DMS53 treated with DMSO at 0.1 percent for 48 hours (cell line): ENCODE measurements around the gene IZUMO4.

Experiments used
- DNase-seq: peaks from one replicate; lab custom pipeline; 2025; ENCODE audit not compliant: unreplicated experiment; lab: John Stamatoyannopoulos, UW

IZUMO4 gene

DNA sequence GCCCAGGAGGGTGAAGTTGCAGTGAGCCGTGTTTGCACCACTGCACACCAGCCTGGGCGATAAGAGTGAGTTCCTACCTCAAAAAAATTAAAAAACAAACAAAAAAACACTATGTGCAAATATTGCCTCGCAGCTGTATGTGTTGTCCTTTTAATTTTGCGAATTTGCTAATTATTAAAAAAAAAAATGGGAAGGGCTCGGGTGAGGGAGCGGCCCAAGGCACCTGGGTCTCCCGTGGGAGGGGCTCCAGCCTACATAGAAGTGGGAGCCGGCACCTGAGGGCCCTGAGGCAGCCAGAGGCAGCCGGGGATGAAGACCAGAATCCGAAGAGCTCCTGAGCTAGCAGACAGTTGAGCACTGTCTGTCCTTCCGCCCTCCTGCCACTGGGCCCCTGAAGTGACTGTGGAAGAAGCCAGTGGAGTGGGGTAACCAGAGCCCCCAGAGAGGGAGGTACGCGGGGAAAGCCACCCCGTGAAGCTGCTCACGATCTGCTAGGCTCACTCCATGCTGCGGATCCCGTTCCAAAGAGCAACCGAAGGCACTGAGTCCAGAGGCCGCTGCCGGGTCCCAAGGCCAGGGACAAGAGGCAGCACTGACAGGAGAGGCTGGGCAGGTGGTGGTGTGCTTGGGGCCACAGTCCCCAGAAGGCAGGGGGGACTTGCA lies 6.5 kb downstream of the IZUMO4 start:
- DNase-seq: no peak

DNA sequence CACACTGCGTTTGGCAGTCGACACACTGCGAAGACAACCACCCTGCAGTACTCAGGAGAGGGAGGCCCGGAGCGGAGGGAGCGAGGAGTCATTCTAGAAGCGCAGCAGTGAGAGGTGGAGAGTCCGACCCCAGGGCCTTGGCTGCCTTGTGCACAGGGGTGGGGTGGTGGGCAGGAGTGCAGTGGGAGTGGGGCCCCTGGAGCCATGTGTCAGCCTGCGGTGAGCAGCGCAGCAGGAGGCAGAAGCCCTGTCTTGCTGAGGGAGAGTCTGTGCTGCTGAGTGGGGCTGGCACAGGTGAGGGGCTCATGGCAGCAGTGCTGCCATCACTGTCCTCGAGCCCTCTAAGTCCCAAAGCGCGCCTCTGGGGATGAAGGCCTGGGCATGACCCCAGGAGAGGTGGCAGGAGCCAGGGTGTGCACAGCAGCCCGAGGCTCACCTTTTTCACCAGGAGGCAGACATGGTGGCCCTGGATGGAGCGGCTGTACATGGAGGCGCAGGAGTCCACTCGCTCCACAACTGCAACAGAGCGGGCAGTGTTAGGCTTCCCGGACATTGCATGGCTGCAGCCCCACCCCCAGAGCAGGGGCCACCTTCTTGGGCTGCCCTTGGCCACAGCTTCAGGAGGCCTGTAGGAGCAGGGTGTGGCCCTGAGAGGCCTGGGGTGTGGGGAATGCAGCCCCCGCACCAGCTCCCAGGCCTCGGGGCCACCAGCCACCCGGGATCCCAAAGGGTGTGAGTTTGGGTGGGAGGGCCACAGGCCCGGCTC lies 11.7 kb downstream of the IZUMO4 start:
- DNase-seq: no peak

DNA sequence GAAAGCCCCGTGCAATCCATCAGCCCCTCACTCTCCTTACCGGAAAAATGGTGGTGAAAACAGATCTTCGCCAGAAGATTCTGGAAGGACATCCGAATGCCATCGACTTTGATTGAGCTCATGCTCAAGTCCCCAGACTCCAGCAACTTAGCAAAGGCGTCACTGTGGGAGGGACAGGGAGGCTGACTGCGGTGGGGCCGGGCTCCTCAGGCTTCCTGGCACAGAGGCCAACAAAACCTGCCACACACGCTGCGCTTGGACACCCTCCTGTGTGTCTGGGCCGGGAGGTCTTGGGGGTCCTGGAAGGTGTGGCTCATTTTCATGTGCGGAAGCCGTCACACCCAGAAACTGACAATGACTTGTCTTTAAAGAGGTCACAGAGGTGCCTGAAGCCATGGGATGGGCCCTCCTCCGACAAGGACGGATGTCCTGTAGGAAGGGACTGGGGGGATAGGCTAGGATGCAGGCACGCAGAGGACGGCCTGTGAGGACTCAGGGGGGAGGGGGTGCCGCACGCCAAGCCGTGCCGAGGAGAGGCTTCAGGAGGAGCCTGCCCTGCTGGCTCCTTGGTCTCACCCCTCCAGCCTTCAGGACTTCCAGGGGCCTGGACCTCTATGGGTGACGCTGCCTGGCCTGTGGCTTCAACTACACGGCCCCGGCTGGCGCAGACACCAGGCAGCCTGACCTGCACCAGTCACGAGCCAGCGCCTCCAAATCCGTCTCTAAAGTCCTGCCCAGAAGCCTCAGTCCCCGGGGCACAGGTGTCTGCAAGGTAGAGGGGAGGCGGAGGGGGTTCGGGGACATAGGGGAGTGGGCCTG lies 12.5 kb downstream of the IZUMO4 start:
- DNase-seq: no peak

DNA sequence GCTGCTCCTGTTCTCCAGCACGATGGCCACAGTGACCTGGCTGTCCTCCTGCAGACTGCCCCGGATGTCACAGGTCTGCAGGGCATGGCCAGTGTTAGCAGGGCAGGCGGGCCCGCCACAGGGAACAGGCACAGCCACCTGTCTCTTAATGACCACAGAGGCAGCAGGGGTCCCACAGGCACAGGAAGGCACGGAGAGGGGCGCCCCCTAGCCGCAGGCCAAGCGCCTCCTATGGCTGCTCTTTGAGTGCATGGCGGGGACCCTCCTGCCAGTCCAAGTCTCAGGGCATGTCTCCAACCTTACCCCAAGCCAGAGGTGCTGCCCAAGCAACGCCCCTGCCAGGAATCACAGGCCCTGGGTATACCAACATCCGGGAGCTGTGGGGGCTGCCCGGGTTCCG lies 14.1 kb downstream of the IZUMO4 start:
- DNase-seq: no peak

DNA sequence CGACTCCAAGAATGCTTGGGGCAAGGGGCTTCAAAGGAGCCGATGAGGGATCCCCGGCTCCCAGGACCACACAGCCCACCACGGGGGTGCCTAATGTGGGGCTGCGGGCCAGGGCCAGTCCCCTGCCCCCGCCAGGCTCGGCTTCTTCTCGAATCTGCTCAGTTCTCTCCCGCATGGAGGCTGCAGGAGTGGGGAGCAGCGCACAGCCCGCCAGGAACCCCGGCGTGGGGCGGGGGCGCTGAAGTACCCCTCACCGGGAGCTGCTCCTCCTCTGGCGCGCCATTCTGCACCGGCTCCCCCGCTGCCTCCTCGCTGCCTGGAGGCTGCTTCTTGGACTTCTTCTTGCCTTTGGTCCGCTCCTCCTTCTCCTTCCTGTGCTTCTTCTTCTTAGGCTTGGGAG lies 14.7 kb downstream of the IZUMO4 start:
- DNase-seq: no peak

DNA sequence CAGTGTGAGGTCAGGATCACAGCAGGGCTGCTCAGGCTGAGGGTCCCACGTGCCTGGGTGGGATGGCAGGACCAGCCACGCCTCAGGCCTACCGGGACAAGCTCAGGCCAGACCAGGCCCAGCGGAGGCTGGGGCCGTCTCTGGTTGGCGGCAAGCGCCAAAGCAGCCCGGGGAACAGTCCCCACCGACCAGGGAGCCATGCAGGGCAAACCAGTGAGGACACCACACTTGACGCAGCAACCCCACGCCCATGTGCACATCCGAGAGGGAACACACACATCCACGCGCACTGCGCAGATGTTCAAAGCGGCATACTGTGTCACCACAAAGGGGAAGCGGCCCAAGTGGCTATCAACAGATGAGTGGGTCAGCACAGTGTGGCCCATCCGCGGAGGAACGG lies 15.2 kb downstream of the IZUMO4 start:
- no peak for DNase-seq

DNA sequence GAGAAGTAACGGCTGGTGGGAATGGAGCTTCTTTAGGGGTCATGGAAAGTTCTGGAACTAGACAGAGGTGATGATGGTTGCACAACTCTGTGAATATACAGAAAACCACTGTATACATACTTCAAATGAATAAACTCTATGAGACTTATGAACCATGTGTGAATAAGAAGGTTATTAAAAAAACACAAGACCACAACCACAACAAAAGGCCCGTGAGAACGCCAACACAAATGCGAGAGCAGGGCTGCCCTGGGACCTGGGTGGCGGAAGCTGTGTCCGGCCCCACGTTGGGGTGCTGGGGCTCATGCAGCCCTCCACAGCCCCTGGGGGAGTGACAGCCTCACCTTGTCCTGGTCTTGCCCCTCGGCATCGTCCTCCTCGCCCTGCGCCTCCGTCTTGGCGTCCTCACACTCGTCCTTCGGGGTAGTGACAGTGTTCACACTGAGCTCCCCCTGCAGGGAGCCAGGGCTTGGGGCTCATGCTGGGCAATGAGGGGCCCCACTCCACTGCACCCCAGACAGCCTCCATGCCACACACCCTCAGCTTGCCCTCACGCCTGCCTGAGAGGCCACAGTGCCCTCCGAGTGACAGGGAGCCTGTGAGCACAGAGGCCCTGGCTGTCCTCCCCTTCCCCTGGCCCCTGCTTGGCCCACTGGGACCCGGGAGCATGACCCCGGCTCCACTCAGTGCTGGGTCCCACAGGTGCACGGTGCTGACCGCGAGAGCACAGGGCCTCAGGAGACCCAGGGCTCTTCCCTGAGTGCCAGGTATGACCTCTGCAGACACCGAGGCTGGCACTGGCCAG lies 16.0 kb downstream of the IZUMO4 start:
- DNase-seq: no peak

DNA sequence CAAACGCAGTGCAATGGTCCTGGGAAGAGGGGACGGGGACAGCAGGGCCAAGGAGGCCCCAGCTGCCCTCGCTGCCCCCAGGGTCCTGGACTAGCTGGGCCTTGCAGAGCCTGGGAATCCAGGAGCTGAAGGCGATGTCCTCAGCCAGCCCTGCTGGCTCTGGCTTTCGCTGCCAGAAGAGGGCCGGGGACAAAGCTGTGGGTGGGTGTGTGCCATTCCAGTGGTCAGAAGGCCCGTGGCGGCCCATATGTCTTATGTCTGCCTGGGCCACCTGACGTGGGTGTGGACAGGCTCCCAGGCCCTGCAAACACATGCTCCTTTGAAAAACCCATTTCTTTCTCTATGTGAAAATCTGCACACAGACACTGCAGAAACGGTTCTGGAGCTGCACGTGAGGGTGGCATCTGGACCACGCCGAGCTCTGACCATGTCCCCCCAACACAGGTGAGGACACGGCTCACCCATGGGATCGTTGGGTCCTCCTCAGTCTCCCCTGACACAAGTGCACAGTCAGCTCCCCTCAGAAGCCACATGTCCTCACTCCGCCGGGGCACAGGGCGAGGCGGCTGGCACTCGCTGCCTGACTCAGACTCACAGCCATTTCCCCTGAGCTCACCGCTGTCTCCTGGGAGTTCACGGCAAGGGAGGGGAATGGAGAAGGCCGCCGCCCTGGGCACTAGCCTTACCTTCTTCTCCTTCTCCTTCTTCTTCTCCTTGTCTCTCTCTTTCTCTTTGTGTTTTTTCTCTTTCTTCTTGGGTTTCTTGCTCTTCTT lies 16.9 kb downstream of the IZUMO4 start:
- DNase-seq: no peak

DNA sequence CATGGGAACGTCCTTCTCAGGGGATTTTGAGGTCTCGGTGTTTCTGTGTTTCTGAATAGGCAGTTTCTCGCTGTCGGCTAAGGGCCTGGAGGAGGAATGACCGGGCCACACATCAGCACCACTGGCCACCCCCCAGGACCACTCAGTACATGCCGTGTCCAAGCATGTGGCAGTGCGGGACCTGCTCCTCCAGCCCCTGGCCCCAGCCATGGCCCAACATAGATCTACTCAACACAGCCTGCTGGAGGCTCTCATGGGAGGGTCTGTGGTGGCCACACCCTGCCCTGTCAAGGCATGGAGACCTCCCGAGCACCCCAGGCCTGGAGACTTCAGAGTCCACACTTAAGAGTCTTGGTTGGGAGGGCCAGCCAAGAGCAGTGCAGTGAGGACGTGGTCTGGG lies 17.5 kb downstream of the IZUMO4 start:
- no peak for DNase-seq

DNA sequence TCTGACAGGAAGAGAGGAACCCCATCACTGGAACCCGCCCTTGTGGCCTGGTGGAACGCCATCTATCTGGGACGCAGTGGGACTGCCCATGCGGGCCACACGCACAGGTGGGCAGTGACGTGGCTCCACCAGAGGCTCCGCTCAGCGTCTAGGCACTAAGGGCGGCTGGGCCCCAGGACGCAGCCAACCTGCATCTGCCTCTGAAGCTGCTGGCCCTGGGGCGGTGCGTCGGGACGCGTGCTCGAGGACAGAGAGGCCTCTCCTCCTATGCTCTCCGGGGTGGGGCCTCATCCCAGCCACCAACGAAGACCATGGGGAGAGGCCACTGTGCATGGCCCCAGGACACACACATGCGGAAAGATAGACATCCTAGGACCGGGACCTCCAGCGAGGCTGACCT lies 18.1 kb downstream of the IZUMO4 start:
- no peak for DNase-seq

DNA sequence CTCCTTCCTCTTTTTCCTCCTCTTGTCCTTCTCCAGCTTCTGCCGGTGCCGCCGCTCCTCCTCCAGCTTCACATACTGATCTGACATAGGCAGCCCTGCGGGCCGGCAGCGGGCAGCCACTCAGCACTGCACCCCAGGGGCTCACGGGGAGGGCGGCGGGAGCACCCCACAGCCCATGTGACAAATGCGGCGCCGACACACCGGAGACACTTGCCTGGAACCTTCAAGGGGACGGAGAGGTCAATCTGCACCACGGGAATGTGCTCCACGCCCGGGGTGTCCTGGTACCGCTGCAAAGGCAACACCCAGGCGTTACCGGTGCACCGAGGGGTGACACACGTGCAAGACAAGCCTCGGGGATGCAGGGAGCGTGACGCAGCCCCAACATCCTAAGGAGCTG lies 18.6 kb downstream of the IZUMO4 start:
- no peak for DNase-seq

DNA sequence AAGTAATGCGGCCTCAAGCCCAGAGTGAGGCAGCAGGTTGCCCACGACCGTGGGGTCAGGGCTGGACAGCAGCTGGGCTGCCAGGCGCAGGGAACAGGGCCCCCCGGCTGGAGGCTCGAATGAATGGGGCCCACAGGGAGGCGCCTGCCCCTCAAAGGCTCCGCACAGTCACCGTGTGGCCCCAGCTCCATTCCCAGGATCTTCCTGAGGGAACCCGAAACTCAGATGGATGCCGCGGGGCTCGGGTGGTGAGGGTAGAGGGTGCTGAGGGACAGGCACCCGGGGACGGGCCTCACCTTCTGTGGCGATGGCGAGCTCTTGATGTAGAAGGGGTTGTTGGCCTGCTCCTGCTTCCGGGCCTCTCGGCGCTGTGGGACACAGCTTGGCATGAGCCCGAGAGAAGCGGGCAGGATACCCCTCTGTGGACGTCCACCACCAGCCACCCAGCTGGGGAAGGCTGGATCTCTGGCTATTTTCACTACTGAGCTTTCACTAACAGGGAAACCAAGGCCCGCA lies 19.3 kb downstream of the IZUMO4 start:
- DNase-seq: no peak

DNA sequence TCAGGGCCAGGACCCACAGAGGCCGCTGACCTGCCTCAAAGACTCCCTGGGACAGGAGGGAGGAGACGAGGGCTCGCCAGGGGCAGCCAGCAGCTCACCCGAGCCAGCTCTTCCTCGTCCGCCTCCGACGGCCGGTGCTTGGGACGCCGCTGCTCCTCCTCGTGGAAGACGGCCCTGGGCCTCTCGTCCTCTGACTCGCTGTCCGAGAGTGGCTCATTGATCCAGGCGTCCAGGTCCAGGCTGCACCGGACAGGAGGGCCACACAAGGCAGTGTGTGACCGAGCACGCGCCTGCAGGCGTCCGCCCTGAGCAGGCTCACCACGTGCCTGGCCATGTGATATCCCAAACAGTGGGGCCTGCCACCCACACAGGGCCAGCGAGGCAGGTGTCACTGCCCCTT lies 19.8 kb downstream of the IZUMO4 start:
- DNase-seq: no peak

DNA sequence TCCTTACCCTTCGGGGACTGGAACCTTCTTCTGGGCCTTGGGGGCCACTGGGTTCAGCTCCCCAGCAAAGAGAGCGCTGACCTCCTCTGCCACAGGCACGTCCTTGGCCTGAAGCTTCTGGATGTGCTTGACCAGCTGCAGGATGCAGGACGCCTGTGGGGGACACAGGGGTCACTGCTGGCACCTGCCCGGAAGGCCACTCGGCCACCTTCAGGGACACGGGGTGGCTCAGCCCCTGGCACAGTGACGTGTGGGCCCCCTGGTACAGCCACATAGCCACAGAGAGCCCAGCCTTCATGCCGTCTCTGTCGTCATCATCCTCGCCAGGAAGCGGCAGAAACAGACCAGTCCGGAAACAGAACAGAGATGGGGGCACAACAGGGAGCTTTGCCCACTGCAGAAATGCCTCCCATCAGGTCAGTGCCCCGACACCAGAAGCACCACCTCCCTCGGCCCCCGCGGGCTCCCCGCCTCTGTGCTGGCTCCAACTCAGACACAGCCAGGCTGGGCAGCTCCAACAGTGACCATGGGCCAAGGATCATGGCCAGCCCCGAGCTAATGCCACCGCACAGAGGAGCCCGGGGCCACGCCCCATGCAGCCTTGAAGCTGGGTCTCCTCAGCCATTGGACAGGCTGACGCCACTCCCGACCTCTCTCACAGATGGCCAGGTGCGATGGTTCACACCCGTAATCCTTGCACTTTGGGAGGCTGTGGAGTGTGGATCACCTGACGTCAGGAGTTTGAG lies 20.7 kb downstream of the IZUMO4 start:
- DNase-seq: no peak

DNA sequence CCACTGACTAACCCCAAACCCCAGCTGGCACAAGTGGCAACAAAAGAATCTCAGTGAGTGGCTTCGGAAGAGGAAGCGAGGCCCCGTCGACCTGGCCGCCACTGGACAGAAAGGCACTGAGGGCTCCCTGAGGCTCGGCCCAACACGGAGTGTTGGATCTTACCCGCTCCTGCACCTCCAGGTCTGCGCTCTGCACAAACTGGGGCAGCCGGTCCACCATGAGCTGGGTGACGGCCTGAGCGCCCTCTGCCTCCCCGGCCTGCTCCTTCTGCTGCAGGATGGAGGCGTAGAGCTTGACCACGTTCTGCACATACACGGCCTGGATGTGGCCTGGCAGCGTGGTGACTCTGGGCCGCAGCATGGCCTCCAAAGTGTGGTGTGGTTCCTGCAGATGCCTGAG lies 21.7 kb downstream of the IZUMO4 start:
- DNase-seq: no peak

DNA sequence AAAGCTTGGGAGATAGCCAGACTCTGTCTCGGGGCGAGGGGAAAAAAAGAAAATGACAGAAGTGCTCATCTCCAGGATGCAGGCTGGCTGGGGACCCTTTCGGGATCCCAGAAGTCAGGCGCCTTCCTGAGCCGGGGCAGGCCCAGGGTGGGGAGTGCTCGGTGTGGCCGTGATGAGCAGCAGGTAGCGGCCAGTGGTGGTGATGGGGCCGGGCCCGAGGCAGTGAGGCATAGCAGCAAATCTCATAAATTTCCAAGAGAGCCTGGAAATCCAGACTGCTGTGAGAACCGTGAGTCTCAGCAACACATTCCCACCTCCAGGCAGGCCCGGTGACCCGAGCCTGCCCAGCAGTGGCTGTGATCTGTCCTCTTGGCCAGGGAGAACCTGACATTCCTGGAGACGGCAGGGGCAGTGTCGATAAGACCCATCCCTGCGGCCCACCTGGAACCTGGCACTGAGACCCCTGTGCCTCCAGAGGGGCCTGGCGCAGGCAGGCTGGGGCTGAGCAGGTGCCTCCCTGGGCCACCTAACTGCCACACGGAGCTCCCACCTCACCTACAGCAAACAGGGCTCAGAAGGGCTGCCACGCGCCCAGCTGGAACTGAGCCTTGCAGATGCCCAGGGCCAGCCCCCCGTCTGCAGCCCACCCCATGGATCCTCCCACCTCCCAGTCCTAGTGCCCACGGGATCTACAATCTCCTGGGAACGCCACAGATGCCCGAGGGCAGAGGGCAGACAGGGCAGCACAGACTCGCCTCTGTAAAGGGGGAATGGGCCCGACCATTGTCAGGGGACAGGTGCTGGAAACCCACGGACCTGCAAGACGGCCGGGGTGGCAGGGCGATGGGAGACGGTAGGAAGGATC lies 23.4 kb downstream of the IZUMO4 start:
- DNase-seq: no peak

DNA sequence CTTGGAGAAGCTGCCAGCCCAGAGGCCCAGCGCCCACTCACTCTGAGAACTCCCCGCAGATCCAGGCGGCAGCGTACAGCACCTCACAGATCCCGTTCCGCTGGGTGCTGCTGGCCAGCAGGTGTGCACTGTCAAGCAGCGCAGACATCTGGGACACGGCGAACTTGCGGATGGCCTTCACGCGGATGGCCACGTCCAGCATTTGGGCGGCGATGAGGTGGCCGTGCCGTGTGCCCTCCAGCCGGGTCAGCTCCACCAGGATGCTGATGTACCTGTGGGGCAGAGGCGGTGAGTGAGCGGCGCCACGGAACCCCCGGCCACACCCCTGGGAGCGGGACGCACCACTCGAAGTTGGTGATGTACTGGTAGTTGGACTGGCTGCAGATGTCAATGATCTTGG lies 24.1 kb downstream of the IZUMO4 start:
- DNase-seq: no peak

DNA sequence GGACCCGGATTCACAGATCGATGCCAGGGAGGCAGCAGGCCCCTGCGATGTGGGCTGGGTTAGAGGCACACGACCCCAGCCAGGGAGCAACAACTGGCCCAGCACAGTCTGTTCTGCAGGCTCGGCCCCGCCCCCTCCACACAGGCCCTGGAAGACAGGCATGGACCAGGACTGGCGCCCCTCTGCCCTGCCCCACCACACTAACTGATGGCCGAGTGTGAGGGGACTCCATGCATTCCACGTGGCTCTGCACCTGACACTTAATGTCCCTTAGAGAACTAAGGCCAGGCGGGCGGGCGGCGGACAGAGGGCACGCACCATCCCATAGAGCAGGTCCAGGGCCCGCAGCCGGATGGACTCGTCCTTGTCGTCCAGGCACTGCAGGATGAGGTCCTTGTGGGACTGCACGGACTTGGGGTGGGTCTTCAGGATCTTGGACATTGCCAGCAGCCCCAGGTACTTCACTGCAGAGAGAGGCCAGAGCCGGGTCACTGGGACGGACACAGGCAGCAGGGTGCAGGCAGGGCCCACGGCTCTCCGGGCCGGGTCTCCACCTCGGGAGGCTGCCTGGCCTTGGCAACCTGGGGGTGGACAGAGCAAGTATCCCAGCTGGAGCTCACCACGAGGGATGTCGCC lies 24.8 kb downstream of the IZUMO4 start:
- no peak for DNase-seq
